Activated CD8-positive, alpha-beta memory T cell treated with anti-CD3 and anti-CD28 coated beads, Interleukin-2, amount 50 U/mL, for 48 hours (primary cell): ENCODE data around the gene MTA2.
"Not testable (repeated sequence)": the region's sequence is repeated elsewhere in the genome, so short reads cannot be mapped to it uniquely, and the experiment has no call there.

ENCODE experiments used
- DNase-seq: peaks from one replicate; pipeline ENCODE4 v3.0.0-alpha.2; 2020

MTA2 gene

DNA sequence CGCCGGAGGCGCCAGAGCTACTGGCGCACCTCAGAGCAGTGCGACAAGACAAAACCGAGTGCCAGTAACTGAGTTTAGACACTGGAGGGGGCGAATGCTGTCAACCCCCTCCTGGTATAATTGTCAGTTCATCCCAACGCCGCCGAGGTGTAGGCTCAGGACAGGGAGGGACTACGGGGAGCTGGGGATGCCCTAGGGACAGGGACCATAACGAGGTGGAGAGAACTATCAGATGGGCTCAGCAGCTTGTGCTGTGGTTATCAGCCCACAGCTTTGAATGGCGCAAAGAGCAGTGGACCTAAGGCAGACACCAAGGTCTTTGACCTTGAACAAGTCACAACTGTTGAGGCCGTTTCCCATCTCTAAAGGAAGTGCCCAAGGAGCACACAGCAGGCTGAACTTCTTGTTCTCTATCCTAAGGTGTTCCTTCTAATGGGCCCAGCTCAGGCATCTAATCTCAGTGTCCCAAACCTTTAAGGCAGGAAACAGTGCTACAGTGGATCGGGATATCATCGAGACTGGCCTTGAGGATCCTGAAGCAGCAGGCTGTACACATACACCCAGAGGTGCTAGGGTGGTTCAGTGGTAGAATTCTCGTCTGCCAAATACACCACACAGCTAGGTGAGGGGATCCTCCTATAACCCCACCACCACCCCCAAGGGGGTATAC, 9.4 kb downstream of the MTA2 start:
- no peak for DNase-seq

DNA sequence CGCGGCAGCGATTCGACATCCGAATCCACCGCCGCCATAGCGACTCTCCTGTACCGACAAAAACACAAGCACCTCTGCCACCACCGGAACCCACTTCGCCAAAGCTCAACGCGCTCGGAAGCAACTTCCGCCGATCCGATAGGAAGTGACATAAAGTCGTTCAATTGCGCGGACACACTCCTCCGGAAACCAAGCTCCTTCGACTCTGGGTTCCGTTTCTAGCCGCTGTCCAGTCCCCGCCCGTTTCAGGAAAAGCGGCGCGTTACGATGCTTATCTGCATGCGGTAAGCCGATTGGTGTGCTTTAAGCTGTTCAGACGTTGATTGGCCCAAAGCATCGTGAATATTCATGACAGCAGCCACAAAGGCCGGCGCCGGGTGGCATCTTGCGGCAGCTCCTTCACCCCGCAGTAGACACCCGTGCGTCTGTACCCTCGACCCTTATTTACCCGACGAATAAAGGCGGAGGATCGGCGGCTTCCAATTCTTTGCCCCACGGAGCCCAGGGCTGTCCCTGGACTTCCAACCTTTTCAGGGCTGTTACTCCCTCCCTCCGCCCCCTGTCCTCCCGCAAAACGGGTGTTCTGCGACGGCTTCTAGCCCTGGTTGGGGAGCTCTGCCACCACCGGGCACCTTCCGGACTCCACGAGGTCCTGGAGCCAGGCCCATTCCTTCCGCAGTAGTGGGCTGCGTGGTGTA, 10.1 kb downstream of the MTA2 start, which contains the start of gene TUT1:
Gene TUT1 (minus strand): TSS at position 76 of the 698 bp plus-strand sequence. CDS start 38 bp downstream, at position 38.
- DNase-seq, result peak; percentile 95

DNA sequence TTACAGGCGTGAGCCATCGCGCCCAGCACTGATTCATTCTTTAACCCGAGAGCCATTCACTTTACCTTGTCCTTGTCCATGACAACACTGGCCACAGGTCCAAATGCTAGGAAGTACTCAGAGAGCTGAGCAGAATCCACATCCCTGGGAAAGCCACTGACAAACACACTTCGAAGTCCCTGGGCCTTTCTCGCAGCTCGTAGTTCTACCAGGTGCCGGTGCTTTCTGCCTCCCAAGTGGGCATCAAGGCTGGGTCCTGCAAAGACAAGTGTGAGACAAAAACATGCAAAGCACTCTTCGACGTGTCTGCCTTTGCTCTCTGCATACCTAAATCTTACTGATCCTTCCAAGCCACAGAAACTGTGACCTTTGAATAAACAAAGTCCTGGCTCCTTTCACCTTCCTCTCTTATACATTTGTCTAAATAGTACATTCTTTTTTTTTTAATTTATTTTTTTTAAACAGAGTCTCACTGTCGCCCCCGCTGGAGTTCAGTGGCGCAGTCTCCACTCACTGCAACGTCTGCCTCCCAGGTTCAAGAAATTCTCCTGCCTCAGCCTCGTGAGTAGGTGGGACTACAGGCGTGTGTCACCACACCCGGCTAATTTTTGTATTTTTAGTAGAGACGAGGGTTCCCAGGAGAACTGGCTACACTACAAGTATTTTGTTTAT, 12.6 kb downstream of the MTA2 start:
- no peak for DNase-seq

- not testable (repeated sequence) for DNase-seq
Observed at GRCh38 chr11:62585356-62585755, 16.3 kb downstream of the MTA2 start.

GRCh38 chr11:62581735-62582134, 19.9 kb downstream of the MTA2 start:
- DNase-seq, result not testable (repeated sequence)

GRCh38 chr11:62580959-62581715, 20.5 kb downstream of the MTA2 start:
- DNase-seq, result no peak

GRCh38 chr11:62579252-62579651, 22.4 kb downstream of the MTA2 start:
- DNase-seq, result no peak

- DNase-seq, result no peak
Observed at GRCh38 chr11:62578541-62578940, 23.1 kb downstream of the MTA2 start.

DNA sequence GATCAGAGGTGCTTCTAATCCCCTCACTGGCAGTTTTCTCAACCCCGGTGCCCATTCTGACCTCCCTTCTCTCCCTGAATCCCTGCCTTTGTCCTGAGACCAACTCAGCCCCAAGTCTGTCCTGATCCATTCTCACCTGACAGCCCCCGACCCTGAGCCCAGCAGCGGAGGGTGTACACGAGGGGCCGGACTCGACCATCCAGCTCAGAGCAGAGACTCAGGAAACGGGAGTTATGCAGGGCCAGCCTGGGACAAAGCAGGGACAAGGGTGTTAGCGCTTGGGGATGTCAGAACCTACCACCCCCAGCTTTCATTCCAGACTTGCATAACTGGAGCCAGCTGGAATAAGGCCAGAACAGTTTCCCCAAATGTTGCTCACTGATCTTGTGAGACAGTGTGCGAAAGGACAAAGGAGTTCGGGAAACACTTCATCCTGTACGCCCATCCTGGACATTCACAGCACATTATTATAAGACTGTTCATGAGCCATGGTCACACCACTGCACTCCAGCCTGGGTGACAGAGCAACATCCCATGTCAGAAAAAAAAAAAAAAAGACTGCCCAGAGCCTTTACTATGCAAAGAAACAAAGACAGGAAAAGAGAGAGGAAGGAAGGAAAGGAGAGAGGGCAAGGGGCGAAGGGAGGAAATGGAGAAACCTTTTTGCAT, 24.5 kb downstream of the MTA2 start:
- no peak for DNase-seq

- no peak for DNase-seq
Observed at GRCh38 chr11:62575837-62576236, 25.8 kb downstream of the MTA2 start.

DNA sequence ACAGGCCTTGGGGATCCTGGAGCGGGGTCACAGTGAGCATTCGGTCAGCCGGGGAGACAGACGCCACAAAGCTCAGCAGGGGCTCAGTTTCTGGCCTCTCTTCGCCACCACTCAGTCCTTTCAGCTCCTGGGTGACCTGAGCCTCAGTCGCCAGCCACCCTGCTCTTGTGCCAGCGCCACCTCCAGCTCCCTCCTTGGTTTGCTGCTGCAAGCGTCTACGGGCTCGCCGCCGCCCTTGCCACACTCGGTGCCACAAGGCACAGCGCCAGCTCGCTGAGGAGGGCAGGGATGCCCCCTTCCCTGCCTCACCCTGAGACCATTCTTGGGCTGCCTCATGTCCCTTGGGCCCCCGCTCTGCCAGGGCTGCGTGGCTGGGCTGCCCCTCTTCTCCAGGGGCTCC, 26.5 kb downstream of the MTA2 start:
- no peak for DNase-seq

GRCh38 chr11:62574363-62575071, 27.1 kb downstream of the MTA2 start:
- DNase-seq, result peak; percentile 73

DNA sequence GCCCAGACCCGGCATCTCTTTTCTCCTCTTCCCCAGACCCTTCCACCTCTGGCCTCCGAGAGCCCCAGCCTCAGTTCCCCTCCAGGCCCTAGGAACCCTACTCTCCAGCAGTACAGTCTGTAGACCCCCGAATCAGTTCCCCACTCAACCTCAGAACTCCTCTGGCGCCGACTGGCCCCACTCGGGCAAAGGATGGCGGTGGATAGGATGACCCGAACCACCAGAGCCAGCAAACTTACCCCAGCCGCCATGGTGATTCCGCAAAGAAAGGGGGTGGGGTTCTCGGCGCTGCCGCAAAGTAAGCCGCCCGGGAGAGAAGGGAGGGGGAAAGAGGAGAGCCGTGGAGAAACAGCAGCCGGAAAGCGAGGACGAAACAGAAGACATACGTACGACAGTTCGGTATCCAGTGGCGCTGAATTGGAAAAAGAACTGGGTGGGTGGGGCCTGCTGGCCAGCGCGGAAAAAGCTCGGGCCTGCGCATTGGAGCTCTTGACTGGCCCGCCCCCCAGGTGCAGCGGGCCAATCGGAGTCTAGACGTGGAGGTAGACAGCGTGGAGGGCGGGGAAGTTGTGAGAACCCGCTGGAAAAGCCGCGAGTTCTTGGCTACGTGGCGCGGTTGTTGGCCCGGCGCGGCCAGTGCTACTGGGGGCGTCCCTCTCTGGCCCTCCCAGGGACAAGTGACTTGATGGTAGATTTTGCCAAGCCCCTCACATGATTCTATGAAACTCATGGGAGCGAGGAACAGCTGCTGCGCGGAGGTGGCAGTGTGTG, 27.9 kb downstream of the MTA2 start, which contains the start of gene EEF1G:
Gene EEF1G (minus strand): TSS at position 300 of the 771 bp plus-strand sequence. CDS start 49 bp downstream, at position 251.
- DNase-seq, result peak; percentile 95

- peak; percentile 72 for DNase-seq
Observed at GRCh38 chr11:62573006-62573591, 28.6 kb downstream of the MTA2 start.

DNA sequence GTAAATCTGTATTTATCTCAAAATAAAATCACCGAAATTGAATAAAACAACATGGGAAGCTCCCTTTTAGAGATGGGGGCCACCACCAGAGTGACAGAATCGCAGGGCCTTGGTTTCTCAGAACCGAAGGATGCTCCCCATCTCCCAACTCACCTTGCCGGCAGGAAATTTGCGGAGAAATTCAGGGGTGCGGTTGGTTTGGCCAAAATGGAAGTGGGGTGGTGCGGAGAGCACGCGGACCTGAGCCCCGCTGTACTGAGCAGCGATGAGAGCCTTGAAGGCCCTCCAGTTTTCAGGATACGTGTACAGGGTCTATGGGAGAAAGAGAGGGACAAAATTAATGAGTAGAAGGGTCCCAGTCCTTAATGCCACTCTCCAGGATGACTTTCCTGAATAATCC, 29.2 kb downstream of the MTA2 start:
- no peak for DNase-seq

DNA sequence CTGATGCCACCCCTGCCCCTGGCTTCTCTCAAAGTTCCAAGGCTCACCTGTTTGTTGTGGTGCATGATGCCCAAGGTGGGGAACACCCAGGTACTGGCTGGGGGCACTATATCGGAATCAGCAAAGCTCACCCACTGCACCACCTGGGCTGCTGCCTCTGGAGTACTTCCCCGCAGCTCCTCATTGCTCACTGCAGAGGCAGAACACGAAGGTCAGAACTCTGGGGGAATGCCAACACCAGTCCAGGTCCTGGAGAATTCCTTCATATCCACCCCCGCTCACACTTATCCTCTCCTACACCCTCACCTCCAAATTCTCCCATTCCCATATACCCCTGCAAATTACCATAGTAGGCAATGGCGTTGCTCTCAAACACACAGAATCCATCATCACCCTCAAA, 30.2 kb downstream of the MTA2 start:
- DNase-seq, result not testable (repeated sequence)

DNA sequence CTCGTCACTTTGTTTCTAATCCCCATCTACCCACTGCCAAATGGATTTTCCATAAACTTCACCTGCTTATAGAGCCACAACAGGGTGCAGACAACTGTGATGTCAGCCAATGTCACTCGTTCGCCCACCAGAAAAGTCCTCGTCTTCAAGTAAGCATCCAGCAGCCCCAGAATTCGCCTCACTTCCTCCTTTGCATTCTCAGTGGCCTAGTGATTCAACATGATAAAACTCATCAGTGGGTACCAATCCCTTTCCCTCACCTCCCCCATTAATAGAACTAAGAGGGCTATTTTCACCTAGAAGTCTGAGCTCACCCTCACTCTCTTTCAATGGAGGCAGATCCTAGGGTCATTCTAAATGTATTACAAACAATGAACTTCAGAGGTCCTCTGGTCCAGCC, 30.8 kb downstream of the MTA2 start:
- not testable (repeated sequence) for DNase-seq

DNA sequence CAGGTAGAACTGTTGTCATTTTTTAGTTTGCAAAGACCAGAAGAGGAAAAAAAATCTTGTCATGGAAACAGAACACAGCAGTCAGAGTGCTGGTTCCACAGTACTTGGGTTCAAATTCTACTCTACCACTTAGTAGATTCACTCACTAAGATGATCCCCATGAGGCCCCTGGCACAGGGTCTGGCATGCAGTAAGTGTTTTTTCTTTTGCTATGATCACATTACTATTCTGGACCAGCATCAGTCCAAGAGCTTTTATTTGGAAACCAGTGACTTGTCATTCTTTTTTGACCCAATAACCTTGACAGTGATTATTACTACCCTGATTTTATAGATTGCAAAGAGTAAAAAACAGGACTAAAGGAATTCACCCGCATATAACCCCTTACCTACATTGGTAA, 32.1 kb downstream of the MTA2 start:
- DNase-seq, result no peak

DNA sequence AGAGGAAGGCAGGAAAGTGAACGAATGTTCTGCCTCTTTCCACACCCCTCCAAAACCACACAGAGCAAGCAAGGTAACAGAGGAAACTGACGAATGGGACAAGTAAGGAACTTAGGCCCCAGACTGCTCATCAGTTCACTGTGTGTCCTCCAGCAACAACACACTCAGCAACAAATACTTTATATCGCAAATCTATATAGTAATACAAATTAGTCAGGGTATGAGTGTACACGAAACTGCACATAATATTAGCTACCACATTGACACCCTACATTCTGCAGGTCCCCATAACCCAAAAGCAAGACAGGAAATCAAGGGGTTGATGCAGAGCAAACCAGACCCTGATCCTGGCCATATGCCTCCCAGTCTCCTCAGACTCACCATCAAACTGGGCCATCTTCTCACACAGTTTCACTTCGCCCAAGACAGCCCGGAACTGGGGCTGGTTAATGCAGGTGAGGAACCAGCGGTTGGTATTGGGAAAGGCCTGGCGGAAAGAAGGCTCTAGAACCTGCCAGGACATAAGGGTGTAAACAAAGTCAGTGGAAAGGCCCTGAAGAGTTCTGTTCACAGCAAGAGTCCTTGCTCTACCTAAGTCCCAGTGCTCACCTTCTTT, 34.5 kb downstream of the MTA2 start:
- no peak for DNase-seq

DNA sequence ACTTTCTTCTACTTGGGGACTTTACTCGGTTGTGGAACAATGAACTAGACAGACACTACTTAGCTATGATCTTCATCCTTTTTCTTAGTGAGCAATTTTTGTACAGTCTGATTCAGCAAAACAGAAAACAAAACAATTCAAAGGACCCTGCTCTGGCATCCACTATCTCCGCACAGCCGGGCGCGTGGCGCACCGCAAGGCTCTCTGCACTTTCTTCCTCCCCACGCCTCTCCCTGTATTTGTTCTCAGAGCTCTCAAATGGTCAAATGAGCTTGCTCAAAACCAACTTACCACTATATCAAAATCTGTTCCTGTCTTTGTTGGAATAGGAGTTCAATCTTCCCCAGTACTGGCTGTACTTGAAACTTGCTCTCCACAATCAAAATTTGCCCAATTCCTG, 35.4 kb downstream of the MTA2 start:
- no peak for DNase-seq
